Right renal pelvis (tissue), 4 donors: ENCODE results near the gene POLR1E. TPM values are rescaled to one million over a fixed set of nuclear protein-coding genes. Genes with fewer than 3 reads are reported as not detected.
"Not testable (repeated sequence)": the region's sequence is repeated elsewhere in the genome, so short reads cannot be mapped to it uniquely, and the experiment has no call there.

Experiments used
- DNase-seq, 4 donors: peaks; one replicate each; pipeline ENCODE4 v3.0.0-alpha.2; 2013; ENCODE audit warnings: low read depth in 4 of 4, low spot score in 3 of 4, missing footprints in 1 of 4
- polyA plus RNA-seq, 4 donors: library from polyadenylated mRNA; unstranded; fragments of 120-200 nt; gene quantifications; one replicate each; pipeline ENCODE4 v1.2.1, GENCODE V29; 2013; ENCODE audit not compliant: insufficient read length in 4 of 4

The POLR1E gene
- polyA plus RNA-seq, 4 donors: 23.1 to 25.4 (median 24.1) TPM

DNA sequence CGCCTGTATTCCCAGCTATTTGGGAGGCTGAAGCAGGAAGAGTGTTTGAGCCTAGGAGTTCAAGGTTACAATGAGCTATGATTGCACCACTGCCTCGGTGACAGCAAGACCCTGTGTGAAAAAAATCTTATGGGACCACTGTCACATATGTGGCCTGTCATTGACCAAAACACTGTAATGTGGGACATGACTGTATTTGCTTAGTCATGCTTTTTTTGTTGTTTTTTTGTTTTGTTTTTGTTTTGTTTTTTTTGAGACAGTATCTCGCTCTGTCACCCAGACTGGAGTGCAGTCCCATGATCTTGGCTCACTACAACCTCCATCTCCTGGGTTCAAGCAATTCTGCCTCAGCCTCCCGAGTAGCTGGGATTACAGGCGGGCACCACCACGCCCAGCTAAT lies 13.5 kb downstream of the POLR1E start:
- no peak for DNase-seq

DNA sequence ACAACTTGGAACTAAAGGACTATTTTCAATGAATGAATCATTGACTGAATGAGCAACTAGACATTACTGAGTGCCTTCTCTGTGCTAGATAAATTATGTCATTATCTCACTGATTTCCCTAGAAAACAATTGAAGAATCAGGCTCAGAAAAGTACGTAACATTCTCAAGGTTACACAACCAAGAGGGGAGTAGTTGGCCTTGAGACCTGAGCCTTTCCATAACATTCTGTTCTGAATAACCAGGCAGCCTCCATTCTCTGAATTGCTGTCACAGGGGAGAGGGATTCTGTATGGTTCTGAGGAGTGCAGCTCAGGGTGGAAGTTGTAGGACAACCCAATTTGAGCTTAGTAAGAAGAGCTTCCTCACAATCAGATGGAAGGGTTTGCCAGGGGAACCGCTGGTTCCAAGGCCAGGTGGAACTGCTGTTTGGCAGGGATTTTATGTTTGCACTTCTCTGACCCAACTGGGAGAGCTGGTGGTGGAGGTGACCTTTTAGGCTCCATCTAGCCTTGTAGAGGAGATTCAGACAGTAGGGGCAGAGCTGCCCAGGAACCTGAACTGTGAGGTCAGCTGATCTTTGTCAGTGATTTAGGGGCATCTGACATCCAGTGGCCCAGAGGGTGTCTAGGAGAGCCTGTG lies 16.3 kb downstream of the POLR1E start:
- DNase-seq: no peak

DNA sequence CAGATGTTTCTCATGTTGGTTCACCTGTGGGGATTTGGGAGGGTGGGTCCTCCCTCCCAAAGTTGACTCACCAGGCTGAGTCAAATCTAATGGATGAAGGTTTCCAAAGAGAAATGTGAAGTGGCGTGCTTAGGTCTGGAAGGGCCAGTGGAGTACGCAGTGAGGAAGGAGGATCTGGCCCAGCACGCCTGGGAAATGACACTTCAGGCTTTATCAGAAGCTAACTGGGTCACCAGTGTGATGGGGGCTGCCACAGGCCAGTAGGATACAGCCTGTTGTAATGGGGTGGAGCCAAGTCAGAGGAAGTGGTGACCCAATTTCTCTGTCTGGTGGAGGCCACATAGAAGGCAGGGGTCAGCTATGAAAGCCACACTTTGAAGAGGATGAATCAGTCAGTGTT lies 18.0 kb downstream of the POLR1E start:
- DNase-seq: no peak

DNA sequence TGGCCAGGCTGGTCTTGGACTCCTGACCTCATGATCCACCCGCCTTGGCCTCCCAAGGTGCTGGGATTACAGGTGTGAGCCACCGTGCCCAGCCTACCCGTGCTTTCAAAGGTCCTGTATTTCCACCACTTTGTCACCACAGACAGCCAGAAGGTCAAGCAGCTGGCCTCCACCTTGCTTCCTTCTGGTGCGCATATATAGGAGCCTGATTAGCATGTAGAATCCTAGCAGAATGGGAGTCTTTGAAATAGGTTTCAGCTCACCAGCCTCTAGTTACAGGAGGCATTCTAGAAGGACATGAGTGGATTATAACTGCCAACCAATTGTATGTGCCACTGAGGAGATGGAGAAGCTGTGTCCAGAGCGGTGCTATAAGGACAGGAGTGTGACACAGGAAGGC lies 18.9 kb downstream of the POLR1E start:
- no peak for DNase-seq

DNA sequence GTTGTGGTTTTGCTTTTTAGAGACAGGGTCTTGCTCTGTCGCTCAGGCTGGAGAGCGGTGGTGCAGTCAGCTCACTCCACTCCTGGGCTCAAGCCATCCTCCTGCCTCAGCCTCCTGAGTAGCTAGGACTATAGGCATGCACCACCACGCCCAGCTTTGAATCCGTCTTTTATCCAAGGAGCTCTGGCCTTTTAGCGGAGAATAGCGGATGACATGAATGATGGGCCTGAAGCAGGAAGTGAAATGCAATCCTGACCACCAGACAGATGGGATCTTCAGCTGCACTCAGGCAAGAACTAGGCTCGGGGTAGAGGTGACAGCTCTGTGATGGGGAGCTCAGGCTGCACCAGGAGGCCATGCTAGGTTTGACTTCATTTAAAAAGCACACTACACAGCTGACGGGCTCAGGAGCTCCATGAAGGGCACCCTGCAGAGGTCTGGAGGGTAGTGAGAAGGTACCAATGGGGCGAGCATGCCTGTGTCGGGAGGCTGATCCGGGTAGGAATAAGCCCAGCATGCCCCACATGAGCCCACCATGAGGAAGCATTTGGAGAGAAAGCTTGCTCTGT lies 21.9 kb downstream of the POLR1E start:
- DNase-seq: no peak

DNA sequence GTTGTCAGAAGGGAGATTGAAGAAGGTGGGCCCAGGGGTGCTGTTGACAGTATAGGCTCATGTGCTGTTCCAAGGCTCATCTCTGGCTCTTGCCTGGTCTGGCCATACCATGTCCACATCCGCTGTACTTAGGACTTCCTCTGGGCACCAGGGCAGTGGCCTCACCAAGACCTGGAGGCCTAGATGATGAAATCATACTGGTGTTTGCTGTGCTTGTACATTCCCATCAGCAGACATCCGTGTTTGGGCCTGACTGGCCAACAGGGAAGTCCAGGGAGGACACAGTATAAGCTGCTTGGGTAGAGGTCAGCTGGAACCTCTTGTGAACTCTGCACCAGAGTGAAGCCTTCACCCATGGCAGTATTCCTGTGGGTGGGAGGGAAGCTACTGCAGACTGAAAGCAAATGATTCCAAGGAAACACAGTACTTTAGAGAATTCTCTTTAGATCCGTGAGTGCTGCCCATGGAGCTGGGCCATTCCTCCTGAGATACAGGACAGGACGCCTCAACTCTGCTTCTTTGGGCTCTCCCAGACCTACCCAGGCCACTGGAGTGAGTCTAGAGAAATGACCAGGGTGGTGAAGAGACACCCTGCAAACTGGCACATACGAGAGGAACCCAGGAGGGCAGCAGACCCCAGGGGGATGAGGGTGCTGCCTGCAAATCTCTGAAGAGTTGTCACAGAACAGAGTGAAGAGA lies 22.5 kb downstream of the POLR1E start:
- DNase-seq: no peak

DNA sequence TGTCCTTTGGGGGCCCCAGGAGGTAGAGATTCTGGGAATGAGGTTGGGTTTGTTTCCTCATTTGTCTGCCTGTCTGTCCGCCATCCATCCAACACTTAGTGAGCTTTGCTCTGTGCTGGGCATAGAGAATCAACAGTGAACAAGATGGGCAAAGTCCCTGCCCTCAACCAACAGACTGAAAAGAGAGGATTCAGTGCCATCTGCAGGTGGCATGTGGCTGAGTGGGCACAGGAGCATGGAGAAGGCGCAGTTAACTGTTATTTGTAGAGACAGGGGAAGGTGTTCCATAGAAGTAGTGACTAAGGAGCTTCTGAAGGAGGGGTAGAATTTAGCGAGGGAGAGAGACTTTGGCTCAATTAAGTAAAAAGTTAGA lies 23.1 kb downstream of the POLR1E start:
- no peak for DNase-seq

DNA sequence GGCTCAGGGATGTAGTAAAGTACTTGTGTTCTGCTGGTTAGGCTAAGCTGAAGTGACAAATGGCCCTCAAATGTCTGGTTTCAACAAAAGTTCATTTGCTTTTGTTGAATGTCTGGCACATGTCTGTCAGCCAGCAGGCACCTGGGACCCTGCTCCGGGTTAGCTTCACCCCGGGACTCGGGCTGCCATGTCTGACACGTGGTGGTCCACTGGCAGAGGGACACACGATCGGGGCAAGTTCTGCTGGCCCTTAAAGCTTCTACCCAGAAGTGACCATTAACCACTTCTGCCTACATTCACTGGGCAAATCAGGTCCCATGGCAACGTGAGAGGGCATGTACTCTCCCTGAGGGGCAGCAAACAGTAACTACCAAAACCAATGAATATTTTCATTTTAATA lies 23.8 kb downstream of the POLR1E start:
- DNase-seq: no peak

DNA sequence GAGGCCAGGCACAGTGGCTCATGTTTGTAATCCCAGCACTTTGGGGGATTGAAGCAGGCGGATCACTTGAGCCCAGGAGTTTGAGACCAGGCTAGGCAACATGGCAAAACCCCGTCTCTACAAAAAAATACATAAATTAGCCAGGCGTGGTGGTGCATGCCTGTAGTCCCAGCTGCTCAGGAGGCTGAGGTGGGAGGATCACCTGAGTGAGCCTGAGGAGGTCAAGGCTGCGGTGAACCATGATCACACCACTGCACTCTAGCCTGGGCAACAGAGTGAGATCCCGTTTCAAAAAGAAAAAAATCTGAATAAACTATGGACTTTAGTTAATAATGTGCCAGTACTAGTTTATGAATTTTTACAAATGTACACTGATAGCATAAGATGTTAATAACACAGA lies 24.3 kb downstream of the POLR1E start:
- not testable (repeated sequence) for DNase-seq

DNA sequence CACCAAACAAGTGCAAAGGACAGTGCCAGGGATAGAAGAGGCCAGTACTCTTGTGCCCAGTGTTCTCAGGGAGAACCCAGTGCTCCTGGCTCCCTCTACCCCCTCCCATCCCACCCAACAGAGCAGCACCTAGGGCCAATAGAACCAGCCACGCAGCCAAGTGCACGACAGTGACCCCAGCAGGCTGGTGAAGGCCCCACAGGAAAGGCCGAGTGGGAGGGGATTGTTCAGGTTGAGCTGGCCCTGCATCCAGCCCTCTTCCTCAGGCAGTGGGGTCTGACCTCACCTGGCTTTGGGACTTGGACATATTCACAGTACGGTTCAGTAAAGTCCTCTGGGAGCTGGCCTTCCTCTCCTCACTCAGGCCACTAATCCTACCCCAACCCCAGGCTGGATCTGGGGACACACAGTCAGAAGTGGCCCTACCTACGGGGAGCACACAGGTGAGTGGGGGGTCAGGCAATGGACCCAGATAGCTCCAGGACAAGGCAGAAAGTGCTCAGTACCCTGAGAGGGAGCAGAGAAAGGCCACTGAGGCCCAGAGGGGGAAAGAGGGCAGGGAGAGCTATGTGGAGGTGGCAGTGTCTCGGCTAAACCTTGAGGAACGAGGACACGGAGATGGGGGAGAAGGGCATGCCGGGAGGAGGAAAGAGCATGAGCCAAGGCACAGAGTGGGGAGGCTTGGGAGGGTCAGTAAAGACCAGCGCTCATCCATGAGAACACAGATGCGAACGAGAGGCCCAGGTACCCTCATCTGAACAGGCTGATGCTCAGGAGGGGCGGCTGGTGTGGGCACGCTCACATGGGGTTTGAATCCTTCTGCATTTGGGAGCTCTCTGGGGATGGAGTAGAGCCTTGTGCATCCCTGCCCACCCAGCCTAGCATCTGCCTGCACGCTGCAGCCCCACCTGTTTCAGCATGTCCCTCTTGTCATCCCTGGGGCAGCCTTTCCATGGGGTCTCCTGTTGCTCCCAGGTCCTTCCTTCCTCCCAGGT lies 25.6 kb downstream of the POLR1E start:
- DNase-seq: no peak

DNA sequence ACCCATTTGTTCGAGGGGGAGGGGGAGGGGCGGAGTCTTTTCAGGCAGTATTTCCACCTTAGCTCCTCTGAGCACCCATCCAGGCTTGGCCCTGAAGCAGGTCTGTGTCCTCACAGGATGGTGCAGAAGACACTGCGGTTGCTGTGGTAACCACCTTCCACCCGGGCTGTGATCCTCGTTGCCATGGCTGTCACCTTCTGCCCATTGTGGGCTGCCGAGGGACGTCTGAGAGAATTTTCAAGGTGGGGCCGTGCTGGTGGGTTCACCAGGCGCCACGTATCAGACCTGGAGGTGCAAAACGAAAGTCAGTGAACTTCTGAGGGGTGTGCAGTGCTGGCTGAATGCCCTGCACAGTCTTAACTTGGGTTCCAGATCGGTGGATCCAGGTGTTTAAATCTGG lies 26.7 kb downstream of the POLR1E start:
- no peak for DNase-seq

DNA sequence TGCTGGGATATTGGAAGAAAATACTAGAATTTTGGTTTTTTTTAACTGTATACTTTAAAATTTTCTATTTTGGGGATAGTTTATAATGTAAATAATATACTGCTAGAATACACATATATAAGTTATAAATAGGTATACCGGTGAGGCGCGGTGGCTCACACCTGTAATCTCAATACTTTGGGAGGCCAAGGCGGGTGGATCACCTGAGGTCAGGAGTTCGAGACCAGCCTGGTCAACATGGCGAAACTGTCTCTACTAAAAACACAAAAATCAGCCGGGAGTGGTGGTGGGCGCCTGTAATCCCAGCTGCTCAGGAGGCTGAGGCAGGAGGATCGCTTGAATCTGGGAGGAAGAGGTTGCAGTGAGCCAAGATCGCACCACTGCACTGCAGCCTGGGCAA lies 28.7 kb downstream of the POLR1E start:
- not testable (repeated sequence) for DNase-seq

DNA sequence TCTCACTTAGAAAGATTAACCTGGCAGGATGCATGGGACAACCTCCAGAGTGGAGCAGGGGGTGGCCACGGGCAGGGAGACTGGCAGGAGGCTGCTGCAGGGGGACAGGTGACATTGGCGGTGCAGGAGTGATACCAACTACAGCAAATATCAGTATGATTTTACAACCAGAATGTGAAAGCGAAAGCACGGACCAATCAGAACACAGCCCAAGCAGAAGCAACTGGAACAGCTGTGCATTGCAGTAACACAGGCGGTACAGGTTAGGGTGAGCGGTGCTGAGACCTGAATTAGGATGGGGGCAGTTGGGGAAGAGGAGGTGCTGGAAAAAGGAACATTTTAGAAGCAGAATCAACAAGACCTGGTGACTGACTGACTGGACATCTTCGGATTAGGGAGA lies 29.3 kb downstream of the POLR1E start:
- no peak for DNase-seq

DNA sequence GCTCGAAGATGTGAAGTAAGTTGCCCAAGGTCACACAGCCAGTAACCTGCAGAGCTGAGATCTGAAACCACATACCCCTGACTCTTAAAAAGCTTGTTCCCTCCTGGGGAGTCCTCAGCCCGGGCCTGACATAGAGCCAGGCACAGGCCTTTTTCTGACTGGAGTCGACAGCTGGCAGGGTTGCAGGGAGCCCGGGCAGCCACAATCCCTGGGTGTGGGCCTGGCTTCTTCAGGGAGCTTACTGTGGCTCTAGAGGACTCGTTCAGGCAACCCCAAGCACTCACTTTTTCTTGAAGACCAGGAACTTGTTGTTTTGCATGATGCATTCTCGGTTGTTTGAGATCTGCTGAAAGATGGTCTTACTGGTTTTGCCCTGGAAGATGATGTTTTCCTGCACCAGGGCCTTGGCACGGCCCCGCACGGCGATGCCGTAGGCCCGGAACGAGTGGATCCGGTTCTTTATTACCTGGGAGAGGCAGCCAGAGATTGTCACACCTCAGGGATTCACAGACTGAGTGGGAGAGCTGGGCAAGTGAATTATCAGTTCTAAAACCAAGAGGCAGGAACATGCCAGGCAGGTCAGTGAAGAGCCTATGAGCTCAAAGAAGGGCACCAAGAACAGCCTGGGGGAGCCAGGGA lies 30.0 kb downstream of the POLR1E start:
- no peak for DNase-seq

DNA sequence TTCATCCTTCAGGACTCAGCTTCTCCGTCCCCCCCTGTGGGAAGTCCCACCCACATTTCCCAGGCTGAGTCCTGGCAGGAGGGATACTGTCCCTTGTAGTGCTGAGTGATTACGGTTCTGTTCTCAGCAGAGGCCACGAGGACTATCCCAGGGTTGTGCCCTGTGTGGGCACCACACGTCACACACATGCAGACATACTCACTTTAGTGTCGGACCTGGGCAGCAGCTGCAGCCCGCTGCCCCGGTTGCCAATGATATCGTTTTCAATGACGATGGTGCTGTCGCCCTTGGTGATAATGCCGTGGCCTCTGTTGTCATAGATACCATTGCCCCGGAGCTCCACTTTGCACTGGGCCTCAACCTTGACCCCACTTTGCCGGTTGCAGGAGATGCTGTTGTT lies 32.2 kb downstream of the POLR1E start:
- no peak for DNase-seq

DNA sequence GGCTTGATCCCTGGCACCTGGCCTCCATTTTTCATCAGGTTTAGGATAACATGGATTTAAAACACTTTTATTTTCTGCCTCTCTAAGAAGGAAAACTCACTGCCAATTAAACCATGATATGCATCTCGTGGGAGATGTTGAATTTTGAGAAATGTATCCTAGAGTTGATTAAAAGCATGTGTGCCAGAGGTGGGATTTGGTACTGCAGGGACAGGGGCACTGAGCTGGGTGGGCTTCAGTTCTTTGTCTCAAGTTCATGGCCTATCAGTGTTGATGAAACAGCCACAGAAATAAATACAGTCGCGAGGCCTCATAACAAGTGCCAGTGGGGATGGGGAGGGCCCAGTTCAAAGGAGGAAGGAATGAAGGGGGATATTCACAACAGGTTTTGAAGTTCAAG lies 34.9 kb downstream of the POLR1E start:
- DNase-seq: no peak

DNA sequence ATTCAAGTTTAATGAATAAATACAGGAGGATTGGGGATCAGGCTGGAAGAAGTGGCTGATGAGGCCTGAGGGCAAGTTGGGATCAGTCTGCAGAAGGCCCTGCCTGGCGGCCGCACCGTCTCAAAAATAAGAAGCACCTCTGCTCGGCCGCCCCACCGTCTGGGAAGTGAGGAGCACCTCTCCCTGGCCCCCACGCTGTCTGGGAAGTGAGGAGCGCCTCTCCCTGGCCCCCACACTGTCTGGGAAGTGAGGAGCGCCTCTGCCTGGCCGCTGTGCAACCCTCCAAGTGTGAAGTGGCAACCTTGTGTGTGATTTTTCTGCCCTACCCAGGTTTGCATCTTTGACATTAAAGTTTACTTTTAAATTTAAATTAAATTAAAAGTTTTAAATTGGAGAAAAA lies 35.4 kb downstream of the POLR1E start:
- no peak for DNase-seq

DNA sequence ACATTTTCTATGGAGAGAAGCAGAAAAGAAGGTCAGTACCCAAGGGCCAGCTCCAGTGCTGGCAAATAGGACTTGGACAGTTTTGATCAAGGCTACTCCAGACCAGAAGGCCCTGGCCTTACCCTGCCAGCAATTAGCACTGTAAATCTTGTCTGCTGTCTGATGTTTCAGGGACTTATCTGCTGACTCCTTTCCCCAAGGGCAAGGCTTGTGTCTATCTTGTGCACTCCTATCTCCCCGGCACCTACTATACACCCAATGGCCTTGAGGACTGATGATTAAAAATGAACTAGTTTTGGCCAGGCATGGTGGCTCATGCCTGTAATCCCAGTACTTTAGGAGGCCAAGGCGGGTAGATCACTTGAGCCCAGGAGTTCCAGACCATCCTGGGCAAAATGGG lies 37.2 kb downstream of the POLR1E start:
- no peak for DNase-seq

DNA sequence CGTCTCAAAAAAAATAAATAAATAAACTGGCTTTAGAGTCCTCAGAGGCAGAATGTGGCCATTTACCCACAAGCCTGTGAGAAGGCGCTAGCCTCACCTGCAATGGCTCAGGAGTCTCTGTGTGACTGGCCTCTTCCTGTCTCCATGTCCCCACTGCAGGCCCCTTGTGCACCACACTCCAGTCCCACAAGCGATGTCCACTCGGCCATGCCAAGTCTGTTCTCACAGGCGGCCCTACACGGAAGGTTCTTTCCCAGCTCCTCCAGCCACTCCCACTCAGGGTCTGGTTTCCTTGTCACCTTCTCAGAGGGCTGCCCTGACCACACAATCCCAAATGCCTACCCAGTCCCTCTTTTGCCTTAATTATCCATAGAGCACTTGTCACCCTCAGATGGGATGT lies 38.2 kb downstream of the POLR1E start:
- DNase-seq: no peak

DNA sequence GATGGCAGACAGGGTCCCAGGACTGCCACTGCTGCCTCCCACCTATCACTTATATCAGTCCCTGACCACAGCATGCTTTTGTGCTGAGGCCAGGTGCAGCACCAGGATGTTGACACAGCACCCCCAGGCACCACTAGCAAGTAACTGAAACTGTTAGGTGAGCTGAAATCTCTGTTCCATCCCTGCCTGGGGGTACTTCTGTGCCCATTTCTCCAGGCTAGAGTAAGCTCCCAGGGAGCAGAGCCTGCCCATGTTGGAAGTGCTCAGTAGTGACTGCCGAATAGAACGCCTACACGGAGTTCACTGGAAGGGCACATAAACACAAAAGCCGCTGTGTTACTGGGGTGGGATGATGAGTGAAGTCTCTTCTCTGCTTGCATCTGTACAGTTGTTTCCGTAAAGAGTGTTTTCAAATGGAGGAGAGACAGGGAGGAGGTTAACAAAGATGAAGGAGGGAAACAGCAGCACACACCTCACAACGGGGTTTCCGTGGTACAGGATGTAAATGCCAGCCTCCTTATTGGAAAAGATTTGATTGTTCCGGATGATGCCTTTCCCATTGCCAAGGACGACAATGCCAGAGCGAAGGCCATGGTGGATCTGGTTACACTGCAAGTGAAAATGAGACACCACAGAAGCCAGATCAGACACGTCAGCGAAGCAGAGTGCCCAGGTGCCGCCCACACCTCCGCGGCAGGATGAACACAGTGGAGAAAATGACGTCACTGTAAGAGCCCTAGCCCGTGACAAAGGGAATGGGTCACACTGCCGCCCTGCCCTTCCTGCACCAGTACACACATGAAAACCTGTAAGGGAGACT lies 43.1 kb downstream of the POLR1E start:
- DNase-seq: peak; percentile 16 to 44 (median 38)
